Measurements from ENCODE around the gene WWOX. TPM values are rescaled to one million over a fixed set of nuclear protein-coding genes. Genes with fewer than 3 reads are reported as not detected.

Gene WWOX
- total and polyA plus RNA-seq, 2 of the 13 experiments (the other 11 are each of a cell fraction or from before 2014, with no cell fraction given), result 9.1 to 37.4 TPM

DNA sequence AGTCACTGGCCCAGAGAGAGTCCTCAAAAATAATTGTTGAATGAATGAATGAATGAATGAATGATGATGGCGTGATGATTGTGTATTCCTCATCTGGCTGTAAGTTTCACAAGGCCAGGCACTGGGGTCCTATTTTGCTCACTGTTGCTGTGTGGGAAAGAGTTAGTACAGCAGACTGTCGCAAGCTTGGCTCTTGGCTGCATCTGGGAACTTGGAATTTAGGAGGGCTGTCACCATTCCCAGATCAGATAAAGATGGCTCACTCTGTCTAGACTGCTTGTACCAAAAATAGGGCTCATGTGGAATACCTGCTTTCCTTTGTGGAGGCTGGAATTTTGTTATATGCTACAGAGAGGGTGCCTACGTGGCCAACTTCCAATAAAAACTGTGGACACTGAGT, 530.6 kb downstream of the WWOX start:
- FAIRE-seq (no peak), ATAC-seq (no peak), DNase-seq (ENCODE audit: low spot score) (no peak)
- TF ChIP-seq, protein P1, sequence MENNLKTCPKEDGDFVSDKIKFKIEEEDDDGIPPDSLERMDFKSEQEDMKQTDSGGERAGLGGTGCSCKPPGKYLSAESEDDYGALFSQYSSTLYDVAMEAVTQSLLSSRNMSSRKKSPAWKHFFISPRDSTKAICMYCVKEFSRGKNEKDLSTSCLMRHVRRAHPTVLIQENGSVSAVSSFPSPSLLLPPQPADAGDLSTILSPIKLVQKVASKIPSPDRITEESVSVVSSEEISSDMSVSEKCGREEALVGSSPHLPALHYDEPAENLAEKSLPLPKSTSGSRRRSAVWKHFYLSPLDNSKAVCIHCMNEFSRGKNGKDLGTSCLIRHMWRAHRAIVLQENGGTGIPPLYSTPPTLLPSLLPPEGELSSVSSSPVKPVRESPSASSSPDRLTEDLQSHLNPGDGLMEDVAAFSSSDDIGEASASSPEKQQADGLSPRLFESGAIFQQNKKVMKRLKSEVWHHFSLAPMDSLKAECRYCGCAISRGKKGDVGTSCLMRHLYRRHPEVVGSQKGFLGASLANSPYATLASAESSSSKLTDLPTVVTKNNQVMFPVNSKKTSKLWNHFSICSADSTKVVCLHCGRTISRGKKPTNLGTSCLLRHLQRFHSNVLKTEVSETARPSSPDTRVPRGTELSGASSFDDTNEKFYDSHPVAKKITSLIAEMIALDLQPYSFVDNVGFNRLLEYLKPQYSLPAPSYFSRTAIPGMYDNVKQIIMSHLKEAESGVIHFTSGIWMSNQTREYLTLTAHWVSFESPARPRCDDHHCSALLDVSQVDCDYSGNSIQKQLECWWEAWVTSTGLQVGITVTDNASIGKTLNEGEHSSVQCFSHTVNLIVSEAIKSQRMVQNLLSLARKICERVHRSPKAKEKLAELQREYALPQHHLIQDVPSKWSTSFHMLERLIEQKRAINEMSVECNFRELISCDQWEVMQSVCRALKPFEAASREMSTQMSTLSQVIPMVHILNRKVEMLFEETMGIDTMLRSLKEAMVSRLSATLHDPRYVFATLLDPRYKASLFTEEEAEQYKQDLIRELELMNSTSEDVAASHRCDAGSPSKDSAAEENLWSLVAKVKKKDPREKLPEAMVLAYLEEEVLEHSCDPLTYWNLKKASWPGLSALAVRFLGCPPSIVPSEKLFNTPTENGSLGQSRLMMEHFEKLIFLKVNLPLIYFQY (CRISPR knock-in tag; IDR thresholded peaks at IDR 0.05; ENCODE audit: borderline replicate concordance), result no peak
- no peak for TF ChIP-seq ETV6 (CRISPR knock-in tag; conservative IDR thresholded peaks at IDR 0.05)
- TF ChIP-seq, protein P2, sequence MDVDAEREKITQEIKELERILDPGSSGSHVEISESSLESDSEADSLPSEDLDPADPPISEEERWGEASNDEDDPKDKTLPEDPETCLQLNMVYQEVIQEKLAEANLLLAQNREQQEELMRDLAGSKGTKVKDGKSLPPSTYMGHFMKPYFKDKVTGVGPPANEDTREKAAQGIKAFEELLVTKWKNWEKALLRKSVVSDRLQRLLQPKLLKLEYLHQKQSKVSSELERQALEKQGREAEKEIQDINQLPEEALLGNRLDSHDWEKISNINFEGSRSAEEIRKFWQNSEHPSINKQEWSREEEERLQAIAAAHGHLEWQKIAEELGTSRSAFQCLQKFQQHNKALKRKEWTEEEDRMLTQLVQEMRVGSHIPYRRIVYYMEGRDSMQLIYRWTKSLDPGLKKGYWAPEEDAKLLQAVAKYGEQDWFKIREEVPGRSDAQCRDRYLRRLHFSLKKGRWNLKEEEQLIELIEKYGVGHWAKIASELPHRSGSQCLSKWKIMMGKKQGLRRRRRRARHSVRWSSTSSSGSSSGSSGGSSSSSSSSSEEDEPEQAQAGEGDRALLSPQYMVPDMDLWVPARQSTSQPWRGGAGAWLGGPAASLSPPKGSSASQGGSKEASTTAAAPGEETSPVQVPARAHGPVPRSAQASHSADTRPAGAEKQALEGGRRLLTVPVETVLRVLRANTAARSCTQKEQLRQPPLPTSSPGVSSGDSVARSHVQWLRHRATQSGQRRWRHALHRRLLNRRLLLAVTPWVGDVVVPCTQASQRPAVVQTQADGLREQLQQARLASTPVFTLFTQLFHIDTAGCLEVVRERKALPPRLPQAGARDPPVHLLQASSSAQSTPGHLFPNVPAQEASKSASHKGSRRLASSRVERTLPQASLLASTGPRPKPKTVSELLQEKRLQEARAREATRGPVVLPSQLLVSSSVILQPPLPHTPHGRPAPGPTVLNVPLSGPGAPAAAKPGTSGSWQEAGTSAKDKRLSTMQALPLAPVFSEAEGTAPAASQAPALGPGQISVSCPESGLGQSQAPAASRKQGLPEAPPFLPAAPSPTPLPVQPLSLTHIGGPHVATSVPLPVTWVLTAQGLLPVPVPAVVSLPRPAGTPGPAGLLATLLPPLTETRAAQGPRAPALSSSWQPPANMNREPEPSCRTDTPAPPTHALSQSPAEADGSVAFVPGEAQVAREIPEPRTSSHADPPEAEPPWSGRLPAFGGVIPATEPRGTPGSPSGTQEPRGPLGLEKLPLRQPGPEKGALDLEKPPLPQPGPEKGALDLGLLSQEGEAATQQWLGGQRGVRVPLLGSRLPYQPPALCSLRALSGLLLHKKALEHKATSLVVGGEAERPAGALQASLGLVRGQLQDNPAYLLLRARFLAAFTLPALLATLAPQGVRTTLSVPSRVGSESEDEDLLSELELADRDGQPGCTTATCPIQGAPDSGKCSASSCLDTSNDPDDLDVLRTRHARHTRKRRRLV (CRISPR knock-in tag; IDR thresholded peaks at IDR 0.05), result no peak
- TF ChIP-seq ZNF670 (CRISPR knock-in tag; IDR thresholded peaks at IDR 0.05; ENCODE audit: borderline replicate concordance), result no peak
- TF ChIP-seq HES4 (CRISPR knock-in tag; IDR thresholded peaks at IDR 0.05; ENCODE audit: borderline replicate concordance), result no peak
- TF ChIP-seq ATF7 (IDR thresholded peaks at IDR 0.05), result no peak
- TF ChIP-seq ATF7 (CRISPR knock-in tag; IDR thresholded peaks at IDR 0.05), result no peak
- no peak for TF ChIP-seq NFRKB (IDR thresholded peaks at IDR 0.05)
- no peak overlapping the region for H3K9ac ChIP-seq (ENCODE audit: insufficient read depth, low read depth, low read length)
- H3K79me2 ChIP-seq (ENCODE audit: insufficient read depth, low read length), result no peaks in the 10 kb centered on the region
- no peaks in the 10 kb centered on the region for H3K27me3 ChIP-seq (ENCODE audit: control insufficient read depth in 1 of 2, insufficient read depth in 2 of 2, low read length in 2 of 2)
- H3K4me2 ChIP-seq (ENCODE audit: low read depth, low read length), result no peak overlapping the region
- no peak overlapping the region for H3K27ac ChIP-seq (ENCODE audit: extremely low read length, insufficient read depth, low read length)
- H3K36me3 ChIP-seq (replicated peaks in 1 of 2; ENCODE audit: control insufficient read depth in 1 of 2, insufficient read depth in 2 of 2, low read length in 2 of 2), result no peaks in the 10 kb centered on the region
- POLR2A ChIA-PET, result no interaction called here
- CTCF ChIA-PET (ENCODE audit: low intra/inter-chr PET ratio, low total read pairs), result no interaction called here
- no TSS peak for BruUV-seq (replicated peaks)
- H3K4me1 ChIP-seq (ENCODE audit: insufficient read depth, low read length), result no peaks in the 10 kb centered on the region
- in situ Hi-C loops (cut with HindIII; ENCODE audit: extremely low pct_ligation_motif_present, low pct_unique_long_range_greater_than_20kb), result no loop called here
- H4K20me1 ChIP-seq (ENCODE audit: insufficient read depth, low read length), result no peaks in the 10 kb centered on the region
- no peak overlapping the region for H2AFZ ChIP-seq (ENCODE audit: low read length)
- 80% methylated on average over 3 of the region's 3 CpGs for WGBS (ENCODE audit: low lambda C conversion rate)
- intact Hi-C loops (cut with micrococcal nuclease; ENCODE audit: unreplicated experiment), result no loop called here
- peaks cover 10% of the 10 kb centered on the region for H3K9me3 ChIP-seq (ENCODE audit: low read length)
- no peak overlapping the region for H3K4me3 ChIP-seq (replicated peaks in 1 of 3; ENCODE audit: insufficient read depth in 1 of 3, low read depth in 2 of 3, low read length in 3 of 3)
